Measurements from ENCODE around the gene PPFIA2.

The PPFIA2 gene

DNA sequence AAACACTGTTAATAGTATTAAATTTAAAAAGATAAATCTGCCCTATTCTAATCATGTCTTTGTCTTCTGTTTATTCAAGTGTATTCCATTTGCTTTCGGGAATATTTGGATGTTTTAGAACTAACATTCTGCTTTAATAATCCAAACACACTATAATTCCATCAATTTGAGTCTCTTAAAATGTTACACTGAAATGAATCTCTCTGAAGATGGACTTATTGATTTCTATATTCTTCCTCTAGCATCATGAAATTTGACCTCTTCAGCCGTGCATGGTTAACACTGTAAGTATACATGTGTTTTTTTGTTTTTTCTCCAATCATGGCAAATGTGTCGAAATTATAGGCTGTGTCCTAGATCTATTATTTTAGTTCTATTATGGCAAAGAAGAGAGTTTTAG is 342.1 kb downstream of the PPFIA2 start:
- no peak for DNase-seq

DNA sequence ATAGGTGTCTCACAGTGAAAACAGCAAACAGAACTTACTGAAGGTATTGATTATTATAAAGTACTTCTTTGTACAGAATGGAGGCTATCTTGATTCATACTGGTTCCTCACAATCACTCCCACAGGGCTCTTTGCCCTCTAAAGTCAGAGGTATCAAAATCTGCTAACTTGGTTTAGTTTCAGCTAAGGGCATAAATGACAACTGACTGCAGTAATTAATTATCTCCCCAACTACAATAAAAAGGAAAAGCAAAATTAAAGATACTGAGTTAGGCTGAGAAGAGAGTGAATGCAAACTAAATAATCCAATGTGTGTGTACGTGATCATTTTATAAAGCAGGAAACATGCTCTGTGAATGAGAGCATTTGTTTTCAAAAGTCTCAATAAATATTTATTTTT is 342.6 kb downstream of the PPFIA2 start:
- DNase-seq = no peak

DNA sequence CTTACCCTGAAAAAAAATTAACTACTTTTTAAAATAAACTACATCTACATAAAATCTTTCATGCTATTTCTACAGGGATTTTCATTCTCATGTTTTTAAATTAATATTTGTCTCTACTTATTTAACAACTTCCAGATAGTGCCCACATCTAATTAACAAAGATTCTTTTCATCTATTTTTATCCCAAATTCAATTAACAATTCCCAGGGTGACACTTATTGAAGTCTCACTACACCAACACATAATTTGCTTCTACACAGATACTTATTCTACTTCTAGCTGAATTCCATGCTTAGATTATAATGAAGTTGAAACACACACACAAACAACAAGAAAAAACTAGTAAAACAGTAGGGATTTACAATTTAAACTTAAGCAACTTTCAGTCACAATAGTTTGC is 344.7 kb downstream of the PPFIA2 start:
- DNase-seq = no peak

DNA sequence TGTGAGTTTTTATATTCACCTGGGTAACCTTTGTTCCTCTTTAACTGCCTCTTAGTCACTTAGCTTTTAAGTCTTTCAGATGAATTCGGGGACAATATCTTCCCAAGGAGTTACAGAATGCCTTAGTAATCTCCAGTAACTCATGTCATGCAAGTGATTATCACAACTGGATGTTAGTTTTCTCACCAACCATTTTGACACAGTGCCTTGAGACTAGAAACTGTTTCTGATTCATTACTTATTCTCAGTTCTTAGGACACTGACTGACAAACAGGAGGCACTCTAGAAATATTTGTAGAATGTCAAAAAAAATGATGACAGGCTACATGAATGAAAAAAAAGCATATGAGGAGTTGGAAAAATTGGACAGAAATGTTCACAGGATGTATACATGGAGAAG is 346.2 kb downstream of the PPFIA2 start:
- no peak for DNase-seq

DNA sequence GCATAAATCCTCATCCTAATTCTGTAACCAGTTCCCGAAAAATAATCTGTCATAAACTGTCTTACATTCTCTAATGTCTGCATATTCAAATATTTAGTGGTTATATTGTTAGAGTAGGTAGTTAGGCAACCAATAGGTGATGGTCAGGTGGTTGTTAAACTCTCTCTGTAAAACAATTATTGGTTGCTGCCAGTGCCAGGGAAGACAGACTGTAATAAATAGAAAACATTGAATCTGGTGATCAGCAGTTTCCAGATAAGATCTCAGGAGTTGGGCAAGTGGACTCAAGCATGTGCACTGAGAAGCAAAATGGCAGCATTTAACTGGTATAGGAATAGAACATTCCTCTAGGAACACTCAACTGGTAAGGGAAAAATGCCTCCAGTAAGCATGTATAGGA is 355.8 kb downstream of the PPFIA2 start:
- DNase-seq = no peak

DNA sequence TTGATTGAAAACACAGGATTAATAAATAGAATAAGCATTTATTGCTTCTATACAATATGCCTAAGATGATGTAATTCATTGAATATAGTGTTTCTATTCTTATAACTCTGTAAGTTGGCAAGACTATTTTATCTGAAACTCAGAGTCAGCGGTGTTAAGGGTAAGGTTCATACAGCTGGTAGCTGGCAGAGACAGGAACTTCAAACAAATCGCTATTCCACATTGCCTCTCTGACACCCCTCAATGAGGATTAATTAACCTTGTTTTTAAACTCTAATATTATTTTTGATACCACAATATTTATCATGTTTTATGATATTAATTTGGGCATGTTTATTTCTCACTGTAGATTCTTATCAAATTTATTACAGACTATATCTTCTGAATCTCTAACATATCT is 357.9 kb downstream of the PPFIA2 start:
- no peak for DNase-seq

DNA sequence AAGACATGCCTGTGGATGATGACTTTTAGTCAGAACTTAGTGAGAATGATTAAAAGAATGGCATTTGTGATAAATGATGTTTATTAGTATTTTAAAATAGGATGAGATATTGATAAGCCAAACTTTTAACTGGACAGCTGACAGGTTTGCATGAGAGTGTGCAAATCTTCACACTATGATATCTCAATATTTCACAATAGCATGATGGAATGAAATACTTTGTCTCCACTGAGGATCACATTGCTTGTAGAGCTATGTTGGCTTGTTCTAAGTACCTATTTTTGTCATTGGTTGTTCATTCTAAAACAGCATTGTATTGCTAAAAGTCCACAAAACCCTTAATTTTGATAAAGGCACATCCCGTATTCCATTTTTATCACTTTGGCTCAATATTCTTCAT is 359.1 kb downstream of the PPFIA2 start:
- no peak for DNase-seq

DNA sequence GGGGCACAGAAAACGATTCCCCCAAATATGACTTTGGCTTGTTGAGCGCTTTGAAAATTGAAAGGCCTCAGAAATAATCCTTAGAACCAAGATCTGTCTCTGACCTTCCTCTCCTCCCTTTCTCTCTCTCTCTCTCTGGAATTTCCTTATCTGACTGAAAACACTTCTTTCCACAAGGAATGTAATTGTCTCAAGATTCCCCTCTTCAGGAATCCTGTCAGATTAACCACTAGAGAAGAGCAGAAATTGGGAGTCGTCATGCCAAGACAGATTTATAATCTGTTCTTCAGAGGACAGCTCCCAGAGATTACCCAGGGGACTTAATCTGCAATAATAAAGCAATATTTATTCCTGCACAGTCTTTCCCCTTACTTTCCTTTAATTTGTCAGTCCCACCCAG is 363.7 kb downstream of the PPFIA2 start:
- no peak for DNase-seq

DNA sequence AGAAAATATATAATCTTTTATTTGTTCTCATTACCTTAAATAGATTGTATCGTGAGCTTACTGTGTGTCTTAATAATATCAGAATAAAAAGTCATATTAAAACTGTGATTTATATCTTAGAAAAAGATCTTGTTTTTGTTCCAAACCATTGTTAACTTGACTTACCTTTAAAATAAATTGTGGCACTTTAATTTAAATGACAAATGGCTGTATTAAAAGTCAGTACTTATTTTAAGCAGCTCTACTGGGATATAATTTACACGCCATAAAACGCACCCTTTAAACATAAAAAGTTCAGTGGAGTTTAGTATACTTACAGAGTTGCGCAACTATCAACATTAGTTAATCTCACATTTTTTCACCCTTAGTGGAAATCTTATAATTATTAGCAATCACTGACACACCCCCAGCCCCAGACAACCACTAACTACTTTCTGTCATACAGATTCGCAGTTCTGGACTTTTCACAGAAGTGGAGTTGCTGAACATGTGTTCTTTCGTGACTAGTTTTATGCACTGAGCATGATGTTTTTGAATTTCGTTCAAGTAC is 369.5 kb downstream of the PPFIA2 start:
- no peak for DNase-seq

DNA sequence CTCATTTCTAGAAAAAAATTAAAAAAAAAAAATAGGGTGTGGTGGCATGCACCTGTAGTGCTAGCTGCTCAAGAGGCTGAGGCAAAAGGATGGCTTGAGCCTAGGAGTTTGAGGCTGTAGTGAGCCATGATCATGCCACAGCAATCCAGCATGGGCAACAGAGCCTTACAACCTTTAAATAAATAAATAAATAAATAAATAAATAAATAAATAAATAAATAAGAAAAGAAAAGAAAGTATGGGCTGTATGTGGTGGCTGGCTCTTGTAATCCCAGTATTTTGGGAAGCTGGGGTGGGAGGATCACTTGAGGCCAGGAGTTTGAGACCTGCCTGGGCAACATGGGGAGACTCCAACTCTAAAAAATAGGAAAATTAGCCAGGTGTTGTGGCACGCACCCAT is 373.0 kb downstream of the PPFIA2 start:
- DNase-seq = no peak

DNA sequence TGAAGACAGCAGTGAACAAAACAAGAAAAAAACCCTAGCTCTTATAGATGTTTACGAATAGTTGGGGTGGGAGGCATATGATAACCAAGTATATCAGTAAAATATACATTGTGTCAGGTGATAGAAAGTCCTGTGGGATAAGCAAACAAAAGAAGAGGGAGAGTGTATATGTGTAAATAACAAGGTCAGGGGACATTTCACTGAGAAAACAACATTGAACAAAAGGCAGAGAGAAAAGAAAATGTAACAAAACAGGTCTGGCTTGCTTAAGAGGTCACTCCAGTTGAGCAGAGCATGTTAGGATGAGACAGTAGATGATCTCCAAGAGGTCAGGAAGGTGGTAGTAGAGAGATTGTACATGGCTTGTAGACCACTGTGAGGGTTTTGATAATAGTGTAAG is 377.2 kb downstream of the PPFIA2 start:
- peak; percentile 78 for DNase-seq

DNA sequence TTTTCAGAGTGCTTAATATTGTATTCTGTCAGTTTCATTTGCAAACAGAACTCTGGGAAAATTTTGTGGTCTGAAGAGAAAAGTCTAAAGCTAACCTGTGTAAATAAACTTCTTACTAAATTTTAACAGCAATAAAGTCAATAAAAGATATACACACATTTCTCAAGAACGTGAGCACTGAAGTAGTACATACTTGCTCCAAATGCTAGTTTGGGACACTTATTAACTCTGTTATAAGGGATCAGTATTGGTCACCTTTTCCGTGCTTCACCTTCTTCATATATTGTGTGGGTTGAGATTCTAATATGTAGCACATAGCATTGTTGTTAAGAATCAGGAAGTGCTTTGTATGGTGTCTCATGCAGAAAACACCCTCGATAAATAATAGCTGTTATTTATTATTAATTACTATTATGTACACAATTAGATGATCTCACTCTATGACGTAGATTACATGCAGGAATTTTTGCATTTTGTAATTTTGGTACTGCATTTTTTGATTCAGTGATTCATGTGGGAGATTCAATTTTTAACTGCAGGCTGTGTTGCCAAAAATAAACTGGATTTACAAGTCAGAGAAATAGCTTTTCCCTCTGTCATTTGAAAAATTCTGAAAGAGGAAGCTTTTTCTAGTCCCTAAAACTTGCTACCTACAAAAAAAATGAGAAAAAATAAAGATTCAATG is 380.4 kb downstream of the PPFIA2 start:
- no peak for DNase-seq

DNA sequence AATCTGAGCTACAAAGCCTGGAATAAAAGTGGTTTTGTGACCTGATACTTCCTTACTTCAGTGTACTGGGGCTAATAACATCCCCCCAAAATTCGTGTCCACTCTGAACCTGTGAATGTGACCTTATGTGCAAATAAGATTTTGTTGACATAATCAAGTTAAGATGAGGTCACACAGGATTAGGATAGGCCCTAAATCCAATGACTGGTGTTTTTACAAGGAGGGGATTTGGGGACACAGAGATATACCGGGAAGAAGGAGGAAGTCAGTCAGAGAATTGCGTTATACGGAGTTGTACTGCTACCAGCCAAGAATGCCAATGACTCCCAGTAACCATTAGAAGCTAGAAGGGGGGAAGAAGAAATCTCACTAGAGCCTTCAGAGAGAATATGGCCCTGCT is 381.4 kb downstream of the PPFIA2 start:
- DNase-seq = no peak

DNA sequence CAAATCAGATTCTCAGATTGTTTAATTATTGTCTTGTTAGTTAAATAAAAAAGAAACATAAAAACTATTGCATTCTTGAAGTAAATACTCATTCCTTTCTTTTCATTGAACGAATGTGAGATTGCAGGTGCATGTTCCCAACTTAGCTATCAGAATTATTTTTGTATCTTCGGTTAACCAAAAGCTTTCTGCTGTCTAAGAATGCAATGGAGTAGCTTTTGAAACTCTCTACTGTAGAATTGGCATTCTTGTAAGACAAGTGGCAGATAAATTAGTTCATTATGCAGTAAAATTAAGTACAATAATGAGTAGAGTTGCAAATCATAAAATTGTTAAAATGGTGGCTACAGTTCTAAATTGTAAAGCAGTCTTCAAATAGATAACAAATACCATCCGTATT is 383.2 kb downstream of the PPFIA2 start:
- DNase-seq = no peak

DNA sequence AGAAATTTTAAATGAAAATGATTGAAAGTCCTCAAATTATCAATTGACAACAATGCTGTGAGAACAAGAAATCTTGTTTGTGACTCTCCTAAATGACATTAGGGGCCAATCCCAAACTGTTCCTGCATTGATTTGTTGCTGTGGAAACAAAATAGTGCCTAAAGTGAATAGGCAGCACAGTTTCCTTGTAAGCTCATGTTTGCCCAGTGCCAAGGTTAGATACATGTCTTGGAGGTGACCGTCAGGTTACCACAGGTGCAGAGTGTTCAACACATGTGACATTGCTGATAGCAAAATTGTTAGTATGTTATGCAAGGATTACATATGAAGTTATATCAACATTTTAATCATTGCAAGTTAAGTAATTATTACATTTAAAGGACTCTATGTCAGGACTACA is 388.7 kb downstream of the PPFIA2 start:
- no peak for DNase-seq

DNA sequence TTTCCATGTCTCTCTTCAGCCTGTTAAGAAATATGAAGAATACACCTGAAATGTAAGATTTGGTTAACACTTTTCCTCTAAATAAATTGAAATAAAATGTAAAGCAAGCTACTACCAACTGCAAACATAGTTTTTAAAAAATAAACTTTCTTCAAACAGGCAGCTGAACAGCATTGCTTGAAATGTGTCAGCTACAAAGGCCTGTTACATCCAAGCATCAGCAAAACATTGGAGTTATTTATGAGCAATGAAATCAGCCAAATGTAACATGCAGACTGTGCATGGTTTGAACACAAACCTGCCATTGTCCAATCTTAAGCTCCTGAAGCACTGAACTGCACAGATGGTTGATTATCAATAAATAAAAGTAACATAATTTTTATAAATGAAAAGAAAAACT is 390.0 kb downstream of the PPFIA2 start:
- no peak for DNase-seq

DNA sequence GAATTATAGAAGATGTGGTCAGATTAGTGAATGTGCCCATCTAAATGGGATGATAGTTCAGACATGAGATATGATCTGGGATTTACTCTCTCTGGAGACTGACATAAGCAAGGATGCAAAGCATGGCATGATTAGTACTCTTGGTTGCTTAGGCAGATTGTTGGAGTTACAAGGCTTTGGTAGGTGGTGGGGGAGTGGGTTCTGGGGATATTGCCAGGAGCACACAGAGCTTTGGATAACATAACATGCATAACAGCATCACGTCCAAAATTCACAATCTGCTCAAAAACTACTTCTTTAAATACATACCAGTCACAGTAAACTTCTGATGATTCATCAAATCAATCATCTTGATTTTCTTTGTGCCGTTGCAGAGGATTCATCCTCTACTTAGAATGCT is 393.9 kb downstream of the PPFIA2 start:
- no peak for DNase-seq

DNA sequence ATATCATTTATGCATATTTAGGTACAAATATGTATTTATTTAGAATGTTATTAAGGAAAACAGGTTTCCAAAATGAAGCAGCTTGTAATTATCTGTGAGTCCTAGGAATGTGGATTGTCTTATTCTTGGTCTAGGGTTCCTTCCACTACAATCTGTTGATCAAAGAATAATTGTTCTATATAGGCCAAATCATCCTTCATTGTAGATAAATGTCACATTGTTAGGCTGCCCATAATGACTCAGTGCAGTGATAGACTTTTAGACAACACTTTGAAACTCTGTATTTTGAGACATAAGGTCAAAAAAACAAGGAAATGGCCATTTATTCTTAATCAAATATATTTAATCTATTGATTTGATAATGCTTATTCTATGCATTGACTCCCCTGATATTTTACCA is 398.2 kb downstream of the PPFIA2 start:
- DNase-seq = no peak

DNA sequence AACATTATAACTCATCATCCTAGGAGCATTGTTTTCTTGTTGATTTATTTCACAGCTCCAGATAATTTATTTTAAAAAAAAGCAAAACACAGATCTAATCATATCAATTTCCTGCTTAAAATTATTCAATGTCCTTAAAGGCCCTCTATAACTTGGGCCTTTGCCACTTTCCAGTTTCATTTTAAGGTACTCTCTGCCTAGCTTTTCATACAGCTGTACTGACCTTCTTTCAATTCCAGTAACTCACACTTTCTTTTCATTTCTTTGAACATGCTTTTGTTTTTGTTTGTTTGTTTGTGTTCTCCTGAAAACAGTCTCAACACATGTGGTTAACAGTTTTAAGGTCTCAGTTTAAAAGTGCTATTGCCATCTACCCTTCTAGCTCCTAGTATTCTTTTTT is 399.4 kb downstream of the PPFIA2 start:
- DNase-seq = no peak

DNA sequence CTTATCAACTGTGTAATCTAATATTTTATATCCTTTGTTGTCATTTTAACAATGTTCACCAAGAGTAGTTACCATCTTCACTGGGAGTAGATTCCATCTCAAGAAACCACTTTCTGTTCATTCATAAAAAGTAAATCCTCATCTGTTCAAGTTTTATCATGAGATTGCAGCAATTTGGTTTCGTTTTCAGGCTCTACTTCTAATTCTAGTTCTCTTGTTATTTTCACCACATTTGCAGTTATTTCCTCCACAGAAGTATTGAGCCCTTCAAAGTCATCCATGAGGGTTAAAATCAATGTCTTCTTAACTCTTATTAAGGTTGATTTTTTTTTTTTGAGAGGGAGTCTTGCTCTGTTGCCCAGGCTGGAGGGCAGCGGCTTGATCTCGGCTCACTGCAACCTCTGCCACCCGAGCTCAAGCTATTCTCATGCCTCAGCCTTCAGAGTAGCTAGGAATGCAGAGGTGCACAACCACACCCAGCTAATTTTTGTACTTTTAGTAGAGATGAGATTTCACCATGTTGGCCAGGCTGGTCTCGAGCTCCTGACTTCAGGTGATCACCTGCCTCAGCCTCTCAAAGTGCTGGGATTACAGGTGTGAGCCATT is 404.7 kb downstream of the PPFIA2 start:
- no peak for DNase-seq

DNA sequence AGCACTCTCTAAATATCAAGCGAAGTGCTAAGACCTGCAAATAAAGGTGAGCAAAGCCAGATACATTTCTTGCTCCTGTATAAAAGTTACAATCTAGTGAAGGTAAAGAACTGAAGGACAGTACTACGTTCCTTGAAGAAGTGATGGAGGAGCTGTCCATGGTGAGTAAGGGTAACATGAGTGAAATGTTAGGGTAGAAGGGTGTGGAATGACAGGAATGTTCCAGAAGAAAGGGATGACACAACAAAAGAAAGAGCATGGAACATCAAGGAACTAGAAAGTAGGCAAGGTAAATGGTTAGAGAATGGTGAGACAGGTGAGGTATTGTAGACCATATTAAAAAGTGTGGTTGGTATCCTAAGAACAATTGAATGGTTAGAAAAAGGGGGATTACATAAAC is 408.8 kb downstream of the PPFIA2 start:
- no peak for DNase-seq

DNA sequence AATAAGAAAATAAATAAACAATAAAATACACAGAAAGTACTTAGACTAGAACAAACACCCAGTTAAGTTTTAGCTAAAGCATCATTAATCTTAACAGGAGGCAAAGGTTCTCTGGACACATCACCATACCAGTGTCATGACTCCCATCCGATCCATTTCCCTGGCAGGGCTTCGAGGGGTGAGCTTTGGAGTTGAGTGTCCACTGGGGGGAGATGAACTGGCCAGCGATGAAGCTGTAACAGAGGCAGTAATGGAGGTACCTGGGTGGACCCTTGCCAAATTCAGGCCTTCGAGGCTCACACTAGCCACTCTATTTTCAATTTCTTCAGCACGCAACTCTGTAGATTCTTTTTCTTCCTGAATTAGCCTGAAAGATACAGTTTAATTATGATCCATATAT is 411.7 kb downstream of the PPFIA2 start:
- no peak for DNase-seq

DNA sequence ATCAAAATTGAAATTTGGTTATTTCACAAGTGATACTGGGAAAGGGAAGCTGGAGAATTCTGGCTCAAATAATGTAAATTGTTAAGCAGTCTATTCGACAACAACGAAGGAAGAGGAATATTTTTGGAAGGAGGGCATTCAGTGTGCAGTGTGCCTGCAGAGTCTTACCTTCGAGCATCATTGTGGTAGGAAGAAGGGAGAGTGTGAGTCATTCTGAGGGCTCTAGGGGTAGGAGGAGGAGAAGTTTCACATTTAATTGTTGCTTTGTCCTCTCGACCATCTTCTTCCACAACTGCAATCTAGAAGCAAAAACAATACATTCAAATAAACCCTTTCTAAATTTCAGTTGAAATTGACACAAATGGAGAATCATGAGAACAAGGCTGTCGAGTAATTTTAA is 418.2 kb downstream of the PPFIA2 start:
- DNase-seq = no peak

DNA sequence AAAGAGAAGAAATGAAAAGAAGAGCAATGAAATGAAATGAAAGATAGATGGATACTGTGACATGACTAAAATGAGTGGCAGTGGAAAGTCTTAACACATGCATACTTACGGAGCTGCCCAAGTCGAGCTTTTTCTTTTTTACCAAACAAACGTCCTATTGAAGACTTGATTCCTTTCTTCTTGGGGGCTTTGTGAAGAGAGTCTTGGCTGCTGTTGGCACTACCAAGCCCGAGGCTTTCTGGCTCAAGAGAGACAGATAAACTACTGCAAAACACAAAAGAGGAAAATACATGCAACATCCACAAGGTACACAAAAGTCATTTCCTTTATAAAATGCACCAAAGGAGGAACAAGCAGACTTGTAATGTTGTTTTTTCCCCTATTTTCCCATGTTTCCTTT is 420.1 kb downstream of the PPFIA2 start:
- no peak for DNase-seq

DNA sequence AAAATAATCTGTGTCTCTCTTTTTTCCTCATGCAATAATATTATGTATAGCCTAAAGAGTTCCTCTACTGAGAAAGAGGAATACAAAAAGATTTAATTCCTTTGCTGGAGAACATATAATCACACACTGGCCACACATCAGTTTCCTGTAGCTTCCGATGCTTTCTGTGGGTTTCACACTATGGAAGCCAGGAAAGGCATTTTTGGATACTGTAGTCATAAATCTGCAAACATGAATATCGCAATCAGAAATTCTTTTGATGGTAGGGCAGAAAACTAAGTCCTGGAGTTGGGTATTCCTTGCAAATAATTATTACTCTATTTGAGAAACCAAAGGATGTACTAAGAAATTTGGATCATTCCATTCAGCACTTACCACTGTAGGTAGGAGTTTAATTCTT is 421.3 kb downstream of the PPFIA2 start:
- DNase-seq = no peak
